GM19023 (cell line): ENCODE measurements around the gene UTRN.

ENCODE experiments used
- ATAC-seq: cut with Tn5 transposase; IDR thresholded peaks from one replicate; pipeline ENCODE4 v1.9.1; 2021; ENCODE audit warnings: mild to moderate bottlenecking, moderate library complexity; ENCODE audit not compliant: unreplicated experiment

The UTRN gene

GRCh38 chr6:144307880-144308279, 22.7 kb downstream of the UTRN start:
- ATAC-seq, result no peak

- ATAC-seq, result peak; percentile 38
These were observed 25.6 kb downstream of the UTRN start for GRCh38 chr6:144310765-144311164.

- ATAC-seq, result no peak
These were observed 26.2 kb downstream of the UTRN start for GRCh38 chr6:144311361-144311760.

DNA sequence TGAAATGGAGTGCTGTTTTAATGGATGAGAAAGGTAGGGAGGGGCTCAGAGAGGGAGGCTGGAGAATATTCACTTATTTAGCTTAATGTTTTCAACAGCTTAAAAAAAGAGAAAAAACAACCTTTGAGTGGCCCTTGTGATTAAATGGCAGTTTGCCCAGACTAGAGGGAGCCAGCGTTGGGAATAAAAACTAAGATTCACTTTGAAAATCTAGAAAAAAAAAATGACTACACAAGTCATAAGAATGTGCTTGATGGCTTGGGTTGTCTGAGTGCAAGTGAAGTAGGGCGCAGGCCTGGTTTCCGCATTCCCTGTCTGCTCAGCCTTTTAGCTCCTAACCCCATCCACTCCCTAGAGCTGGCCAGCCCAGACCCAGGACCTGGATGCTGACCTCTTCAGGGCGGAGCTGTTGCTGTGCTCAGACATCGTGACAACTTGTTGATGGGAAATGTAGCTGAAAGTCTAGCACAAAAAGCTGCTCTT, 28.9 kb downstream of the UTRN start:
- ATAC-seq, result no peak

- no peak for ATAC-seq
These were observed 29.4 kb downstream of the UTRN start for GRCh38 chr6:144314562-144314961.

DNA sequence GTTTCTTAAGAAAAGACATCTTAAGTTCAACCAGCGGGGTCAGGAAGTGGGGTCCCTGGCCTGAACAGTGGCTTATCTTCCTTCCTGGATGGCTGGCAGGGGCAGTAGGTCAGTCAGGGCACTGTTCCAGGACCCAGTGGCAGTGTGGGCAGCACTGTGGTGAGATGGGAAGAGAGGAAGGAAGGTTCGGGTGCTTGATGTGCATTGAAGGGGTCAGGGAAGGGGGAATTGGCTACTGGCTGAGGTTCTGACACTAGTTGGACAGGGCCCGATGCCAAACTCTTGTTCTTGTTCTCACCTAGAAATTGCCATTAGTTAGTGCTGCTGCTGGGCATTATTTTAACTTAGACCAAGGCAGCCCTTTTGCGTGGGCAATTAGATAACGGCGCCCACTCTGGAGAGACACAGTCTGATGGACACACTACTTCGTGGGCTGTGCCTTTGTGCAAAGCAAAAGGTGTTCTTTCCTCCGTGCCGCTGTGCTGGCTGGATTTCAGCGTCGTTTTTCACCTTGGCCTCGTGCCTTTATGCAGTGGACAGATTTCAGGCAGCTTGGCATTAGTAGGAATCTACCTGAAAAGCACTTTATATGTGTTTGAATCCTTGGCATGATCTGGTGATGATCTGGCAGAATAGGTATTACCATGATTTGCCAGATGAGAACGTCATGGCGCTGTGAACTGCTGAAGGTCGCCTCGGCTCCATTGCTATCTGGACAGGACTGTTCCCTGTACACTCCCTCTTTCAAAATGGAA, 30.3 kb downstream of the UTRN start:
- no peak for ATAC-seq

GRCh38 chr6:144315981-144316861, 31.1 kb downstream of the UTRN start:
- no peak for ATAC-seq

- no peak for ATAC-seq
These were observed 31.7 kb downstream of the UTRN start for GRCh38 chr6:144316862-144317195.

DNA sequence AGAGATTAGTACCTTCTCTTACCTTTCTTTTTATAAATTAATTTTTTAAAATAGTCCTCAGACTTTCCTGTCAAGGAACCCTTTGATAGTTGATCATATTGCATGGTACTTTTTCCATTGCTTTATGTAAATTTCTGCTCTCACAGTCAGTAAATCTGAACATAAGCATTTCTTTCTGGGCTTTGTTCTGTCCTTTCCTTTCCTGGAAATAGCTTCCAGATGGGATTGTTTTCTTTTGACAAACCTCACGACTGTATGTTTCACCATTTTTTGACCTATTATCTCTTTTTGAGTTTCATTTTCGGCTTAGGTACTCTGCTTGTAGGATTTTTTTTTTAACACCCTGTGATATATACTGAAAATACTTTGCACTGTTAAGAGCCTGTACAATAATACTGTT, 32.6 kb downstream of the UTRN start:
- no peak for ATAC-seq

- no peak for ATAC-seq
These were observed 34.1 kb downstream of the UTRN start for GRCh38 chr6:144319211-144319610.

DNA sequence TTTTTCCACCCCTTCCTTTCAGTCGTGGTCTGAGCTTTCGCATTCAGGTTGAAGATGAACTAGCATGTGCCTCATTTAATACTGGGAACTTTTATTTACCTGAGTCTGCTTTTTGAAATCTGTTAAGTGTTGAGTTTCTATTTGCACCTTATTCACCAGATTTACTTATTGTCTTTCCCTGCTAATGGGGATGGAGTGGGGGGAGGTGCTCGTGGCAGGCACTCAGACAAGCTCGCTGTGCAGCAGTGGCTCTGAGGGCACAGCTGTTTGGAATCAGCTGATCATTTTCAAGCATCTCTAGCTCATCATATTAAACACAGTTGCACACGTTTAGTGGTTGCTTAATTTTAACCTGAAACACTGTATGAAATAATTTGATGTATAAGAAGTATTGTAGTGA, 35.6 kb downstream of the UTRN start:
- ATAC-seq, result no peak

GRCh38 chr6:144321839-144322591, 36.9 kb downstream of the UTRN start:
- ATAC-seq, result no peak

DNA sequence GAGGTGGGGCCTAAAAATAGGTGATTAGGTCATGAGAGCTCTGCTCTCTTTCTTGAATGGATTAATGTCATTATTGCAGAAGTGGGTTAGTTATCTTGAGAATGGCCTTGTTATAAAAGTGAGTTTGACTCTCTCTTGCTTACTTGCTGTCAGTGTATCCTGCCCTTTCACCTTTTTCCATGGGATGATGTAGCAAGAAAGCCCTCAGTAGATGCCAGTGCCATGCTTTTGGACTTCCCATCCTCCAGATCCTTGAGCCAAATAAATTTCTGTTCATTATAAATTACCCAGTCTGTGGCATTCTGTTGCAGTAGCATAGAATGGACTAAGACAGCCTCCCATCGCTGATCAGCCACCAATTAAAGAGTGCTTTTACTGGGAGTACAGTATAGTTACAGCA, 40.1 kb downstream of the UTRN start:
- ATAC-seq, result no peak

DNA sequence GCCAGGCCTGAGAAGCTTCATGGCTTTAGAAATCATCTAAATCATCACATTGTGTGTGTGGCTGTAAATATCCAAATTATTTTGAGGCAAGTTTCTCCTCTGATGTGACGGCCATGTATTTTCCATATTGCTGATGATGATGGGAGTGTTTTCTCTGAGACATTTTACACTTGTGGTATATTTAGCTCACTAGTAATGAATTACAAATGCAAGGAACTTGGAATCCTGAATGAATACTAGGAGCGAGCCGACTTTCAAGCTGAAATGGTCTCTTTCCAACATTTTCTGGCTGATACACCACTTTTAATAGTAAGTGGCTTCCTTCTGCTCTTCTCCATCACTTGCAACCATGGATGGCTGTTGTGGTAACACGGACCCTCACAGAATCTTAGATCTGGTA, 41.3 kb downstream of the UTRN start:
- ATAC-seq, result no peak

GRCh38 chr6:144327081-144327480, 41.9 kb downstream of the UTRN start:
- no peak for ATAC-seq

DNA sequence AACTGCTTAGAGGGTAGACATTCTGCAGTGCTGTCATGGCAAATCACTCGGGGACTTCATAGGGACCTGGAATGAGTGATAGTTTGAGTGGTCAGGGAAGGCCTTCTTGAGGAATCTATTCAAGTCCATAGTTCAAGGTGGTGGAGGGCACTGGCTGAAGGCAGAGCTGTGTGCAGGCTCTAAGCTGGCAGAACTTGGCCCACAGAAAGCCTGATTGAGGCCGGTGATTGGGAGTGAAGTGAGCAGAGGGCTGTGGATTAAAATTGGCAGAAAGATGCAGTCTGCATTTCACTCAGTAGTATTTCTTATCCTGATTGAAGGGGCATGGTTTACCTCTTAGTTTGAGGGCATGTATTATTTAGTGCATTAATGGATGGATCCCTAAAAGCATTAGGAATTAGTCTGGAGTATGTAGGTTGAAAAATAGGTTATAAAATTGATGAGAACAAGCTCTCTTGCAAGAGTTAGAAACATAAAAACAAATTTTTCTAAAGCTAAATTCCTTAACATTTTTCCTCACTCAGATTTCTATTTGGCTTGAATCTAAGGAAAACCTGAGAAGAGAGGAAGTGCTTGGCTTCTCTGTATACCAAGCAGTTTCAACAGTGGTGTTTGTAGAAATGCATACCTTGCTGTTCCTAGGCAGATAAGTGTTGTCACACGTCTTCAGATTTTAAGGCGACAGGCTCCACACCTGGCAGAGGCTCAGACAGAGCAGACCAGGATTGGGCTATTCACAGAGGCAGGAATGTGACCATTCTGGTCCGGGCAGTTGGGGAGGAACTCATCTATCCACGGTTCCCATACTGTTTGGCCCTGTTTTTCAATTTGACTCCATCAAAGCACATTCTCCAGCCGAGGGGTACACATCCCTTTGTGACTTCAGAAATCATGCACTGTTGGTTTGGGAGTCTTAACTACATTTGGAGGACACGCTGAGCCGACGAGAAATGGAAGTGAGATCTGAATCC, 45.2 kb downstream of the UTRN start:
- ATAC-seq, result no peak

- ATAC-seq, result no peak
These were observed 46.4 kb downstream of the UTRN start for GRCh38 chr6:144331491-144331969.

DNA sequence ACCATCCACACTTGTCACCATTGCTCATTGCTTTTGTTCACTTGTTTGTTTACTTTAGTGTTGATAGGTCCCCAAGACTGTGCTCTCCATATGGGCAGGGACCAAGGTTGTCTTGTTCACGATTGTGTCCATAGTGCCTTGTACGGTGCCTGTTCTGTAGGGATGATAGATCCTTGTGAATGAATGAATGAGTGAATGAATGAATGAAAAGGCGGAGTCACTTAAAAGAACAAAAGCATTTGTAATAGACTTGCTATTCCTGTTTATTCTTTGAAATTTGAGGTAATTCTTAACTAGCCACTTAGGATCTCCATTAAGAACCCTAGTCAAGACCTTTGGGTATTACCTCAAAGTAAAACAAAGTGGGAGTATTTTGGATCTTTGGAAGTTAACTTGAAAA, 47.0 kb downstream of the UTRN start:
- ATAC-seq, result no peak

- ATAC-seq, result peak; percentile 69
These were observed 49.1 kb downstream of the UTRN start for GRCh38 chr6:144334150-144334708.
